B cell (primary cell): ENCODE data around the gene BACH2.

Experiments
- CTCF ChIP-seq: fragments of 200-600 bp; IDR thresholded peaks from one replicate; pipeline ENCODE4 v1.8.0; 2022; ENCODE audit warnings: antibody characterized with exemption, mild to moderate bottlenecking
- EZH2 ChIP-seq: IDR thresholded peaks from 2 replicates; pipeline ENCODE4 v1.6.1; 2012; ENCODE audit warnings: borderline replicate concordance, low read depth, mild to moderate bottlenecking, moderate library complexity, low read length; ENCODE audit not compliant: insufficient read depth, poor library complexity, severe bottlenecking

- no peak for TF ChIP-seq CTCF
- TF ChIP-seq EZH2, result no peak
Observed at GRCh38 chr6:89987830-89988229, 308.8 kb downstream of the BACH2 start.
